ENCODE data around the gene MARK3. TPM values are rescaled to one million over a fixed set of nuclear protein-coding genes. Genes with fewer than 3 reads are reported as not detected.

The MARK3 gene
- total RNA-seq, 1 donor from 2014 or later, result 77.9 TPM

DNA sequence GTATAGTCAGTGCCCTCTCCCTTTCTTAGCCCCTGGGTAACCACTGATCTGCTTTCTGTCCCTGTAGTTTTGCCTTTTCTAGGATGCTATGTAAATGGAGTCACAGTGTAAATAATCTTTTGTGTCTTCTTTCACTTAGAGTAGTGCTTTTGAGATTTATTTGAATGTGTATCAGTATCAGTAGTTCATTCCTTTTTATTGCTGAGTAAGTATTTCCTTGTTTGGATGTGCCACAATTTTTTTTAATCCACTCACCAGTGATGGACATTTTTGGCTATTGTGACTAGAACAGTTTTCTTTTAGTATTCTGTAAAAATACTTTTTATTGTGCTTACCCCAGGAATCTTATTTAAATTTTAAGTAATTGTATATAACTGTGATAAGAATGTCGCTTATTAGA is 3.4 kb downstream of the MARK3 start:
- Histone ChIP-seq H3K27me3 (ENCODE audit: control insufficient read depth, insufficient read depth, low read length) (no peaks in the 10 kb centered on the region), H3K36me3 (ENCODE audit: control insufficient read depth, insufficient read depth, low read length) (no peaks in the 10 kb centered on the region)
- DNase-seq (ENCODE audit: low read depth), result no peak

DNA sequence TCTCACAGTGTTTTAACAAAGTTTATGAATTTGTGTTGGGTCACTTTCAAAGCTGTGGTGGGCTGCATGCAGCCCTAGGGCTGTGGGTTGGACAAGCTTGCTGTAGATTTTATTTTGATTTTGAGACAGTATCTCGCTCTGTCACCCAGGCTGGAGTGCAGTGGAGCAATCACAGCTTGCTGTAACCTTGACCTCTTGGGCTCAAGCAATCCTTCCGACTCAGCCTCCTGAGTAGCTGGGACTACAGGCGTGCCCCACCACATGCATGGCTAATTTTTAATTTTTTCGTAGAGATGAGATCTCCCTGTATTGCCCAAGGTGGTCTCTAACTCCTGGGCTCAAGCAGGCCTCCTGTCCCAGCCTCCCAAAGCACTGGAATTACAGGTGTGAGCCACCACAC is 5.4 kb downstream of the MARK3 start:
- TF ChIP-seq, protein P1, sequence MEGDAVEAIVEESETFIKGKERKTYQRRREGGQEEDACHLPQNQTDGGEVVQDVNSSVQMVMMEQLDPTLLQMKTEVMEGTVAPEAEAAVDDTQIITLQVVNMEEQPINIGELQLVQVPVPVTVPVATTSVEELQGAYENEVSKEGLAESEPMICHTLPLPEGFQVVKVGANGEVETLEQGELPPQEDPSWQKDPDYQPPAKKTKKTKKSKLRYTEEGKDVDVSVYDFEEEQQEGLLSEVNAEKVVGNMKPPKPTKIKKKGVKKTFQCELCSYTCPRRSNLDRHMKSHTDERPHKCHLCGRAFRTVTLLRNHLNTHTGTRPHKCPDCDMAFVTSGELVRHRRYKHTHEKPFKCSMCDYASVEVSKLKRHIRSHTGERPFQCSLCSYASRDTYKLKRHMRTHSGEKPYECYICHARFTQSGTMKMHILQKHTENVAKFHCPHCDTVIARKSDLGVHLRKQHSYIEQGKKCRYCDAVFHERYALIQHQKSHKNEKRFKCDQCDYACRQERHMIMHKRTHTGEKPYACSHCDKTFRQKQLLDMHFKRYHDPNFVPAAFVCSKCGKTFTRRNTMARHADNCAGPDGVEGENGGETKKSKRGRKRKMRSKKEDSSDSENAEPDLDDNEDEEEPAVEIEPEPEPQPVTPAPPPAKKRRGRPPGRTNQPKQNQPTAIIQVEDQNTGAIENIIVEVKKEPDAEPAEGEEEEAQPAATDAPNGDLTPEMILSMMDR (IDR thresholded peaks at IDR 0.05; ENCODE audit: insufficient read depth, low read length, severe bottlenecking), result no peak
- no peaks in the 10 kb centered on the region for H3K27me3 ChIP-seq (ENCODE audit: control insufficient read depth, insufficient read depth, low read length)
- no peak for DNase-seq (ENCODE audit: low read depth)
- H3K36me3 ChIP-seq (ENCODE audit: control insufficient read depth, insufficient read depth, low read length), result no peaks in the 10 kb centered on the region
- no peak overlapping the region for H3K4me3 ChIP-seq (ENCODE audit: low read depth, low read length)
- FAIRE-seq, result no peak

More for the DNA sequence above, 3.4 kb downstream of the MARK3 start:
- H3K4me3 ChIP-seq (ENCODE audit: low read depth, low read length), result no peak overlapping the region
- FAIRE-seq, result no peak
- TF ChIP-seq, protein P1 (IDR thresholded peaks at IDR 0.05; ENCODE audit: insufficient read depth, low read length, severe bottlenecking), result no peak

DNA sequence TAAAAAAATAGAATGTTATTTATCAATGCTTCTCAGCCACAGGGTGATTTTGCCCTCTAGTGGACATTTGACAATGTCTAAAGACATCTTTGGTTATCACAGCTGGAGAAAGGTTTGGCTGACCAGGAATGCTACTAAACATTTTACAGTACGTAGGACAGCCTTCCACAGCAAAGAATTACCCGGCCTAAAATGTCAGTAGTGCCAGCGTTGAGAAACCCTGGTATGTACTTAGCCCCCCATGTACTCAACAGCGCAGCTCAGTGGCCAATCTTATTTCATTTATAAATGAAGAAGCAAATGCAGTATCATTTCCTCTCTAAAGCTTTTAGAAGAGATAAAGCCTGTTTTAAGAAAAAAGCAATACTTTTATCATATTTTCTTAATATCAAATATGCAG is 5.8 kb downstream of the MARK3 start:
- FAIRE-seq (no peak), DNase-seq (ENCODE audit: low read depth) (peak; percentile 57)
- no peaks in the 10 kb centered on the region for H3K27me3 ChIP-seq (ENCODE audit: control insufficient read depth, insufficient read depth, low read length)
- H3K4me3 ChIP-seq (ENCODE audit: low read depth, low read length), result no peak overlapping the region
- TF ChIP-seq, protein P1 (IDR thresholded peaks at IDR 0.05; ENCODE audit: insufficient read depth, low read length, severe bottlenecking), result peak; percentile 61
- no peaks in the 10 kb centered on the region for H3K36me3 ChIP-seq (ENCODE audit: control insufficient read depth, insufficient read depth, low read length)

DNA sequence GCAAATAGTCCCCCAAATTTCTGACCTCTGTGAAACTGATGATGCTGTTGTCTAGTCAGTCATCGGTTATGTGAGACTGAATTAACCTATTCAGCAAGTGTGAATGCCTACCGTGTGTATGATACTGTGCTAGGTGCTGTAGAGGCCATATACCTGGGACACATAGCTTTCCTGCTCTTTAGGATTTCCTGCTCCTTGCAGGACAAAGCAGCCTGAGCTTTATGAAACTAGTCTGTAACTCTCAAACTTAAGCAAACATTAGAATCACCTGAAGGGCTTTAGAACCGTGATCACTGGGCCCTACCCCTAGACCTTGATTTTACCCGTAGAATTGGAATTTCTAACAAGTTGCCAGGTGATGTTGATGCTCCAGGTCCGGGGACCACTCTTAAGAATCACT is 6.9 kb downstream of the MARK3 start:
- TF ChIP-seq, protein P1 (IDR thresholded peaks at IDR 0.05; ENCODE audit: insufficient read depth, low read length, severe bottlenecking), result no peak
- H3K27me3 ChIP-seq (ENCODE audit: control insufficient read depth, insufficient read depth, low read length), result no peaks in the 10 kb centered on the region
- no peak for FAIRE-seq
- H3K4me3 ChIP-seq (ENCODE audit: low read depth, low read length), result no peak overlapping the region
- DNase-seq (ENCODE audit: low read depth), result no peak
- H3K36me3 ChIP-seq (ENCODE audit: control insufficient read depth, insufficient read depth, low read length), result no peaks in the 10 kb centered on the region

DNA sequence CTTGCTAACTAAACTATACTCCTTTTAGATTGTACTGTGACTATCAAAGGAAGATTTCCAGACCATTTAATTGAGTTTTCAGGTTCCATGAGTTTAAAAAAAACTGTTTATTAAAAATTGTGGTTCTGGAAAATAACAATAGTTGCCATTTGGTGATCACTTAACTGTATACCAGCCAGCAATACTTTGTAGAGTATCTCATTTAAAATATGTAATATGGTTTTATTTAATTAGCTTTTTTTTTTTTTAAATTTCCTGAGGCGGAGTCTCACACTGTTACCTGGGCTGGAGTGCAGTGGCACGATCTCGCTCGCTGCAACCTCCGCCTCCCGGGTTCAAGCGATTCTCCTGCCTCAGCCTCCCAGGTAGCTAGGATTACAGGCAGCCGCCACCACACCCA is 7.4 kb downstream of the MARK3 start:
- DNase-seq (ENCODE audit: low read depth), result no peak
- FAIRE-seq, result no peak
- Histone ChIP-seq H3K36me3 (ENCODE audit: control insufficient read depth, insufficient read depth, low read length) (no peaks in the 10 kb centered on the region), H3K4me3 (ENCODE audit: low read depth, low read length) (no peak overlapping the region), H3K27me3 (ENCODE audit: control insufficient read depth, insufficient read depth, low read length) (no peaks in the 10 kb centered on the region)
- TF ChIP-seq, protein P1 (IDR thresholded peaks at IDR 0.05; ENCODE audit: insufficient read depth, low read length, severe bottlenecking), result no peak

DNA sequence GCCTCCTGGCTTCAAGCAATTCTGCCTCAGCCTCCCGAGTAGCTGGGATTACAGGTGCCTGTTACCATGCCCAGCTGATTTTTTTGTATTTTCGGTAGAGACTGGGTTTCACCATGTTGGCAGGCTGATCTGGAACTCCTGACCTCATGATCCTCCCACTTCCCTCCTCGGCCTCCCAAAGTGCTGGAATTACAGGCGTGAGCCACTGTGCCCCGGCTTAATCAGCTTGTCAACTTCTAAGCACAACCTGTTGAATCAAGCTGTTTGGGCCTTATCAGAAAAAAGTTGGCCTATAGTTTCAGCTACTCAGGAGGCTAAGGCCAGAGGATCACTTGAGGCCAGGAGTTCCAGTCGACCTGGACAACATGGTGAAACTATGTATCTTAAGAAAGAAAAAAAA is 7.9 kb downstream of the MARK3 start:
- FAIRE-seq (no peak), DNase-seq (ENCODE audit: low read depth) (no peak)
- H3K36me3 ChIP-seq (ENCODE audit: control insufficient read depth, insufficient read depth, low read length), result no peaks in the 10 kb centered on the region
- no peak overlapping the region for H3K4me3 ChIP-seq (ENCODE audit: low read depth, low read length)
- TF ChIP-seq, protein P1 (IDR thresholded peaks at IDR 0.05; ENCODE audit: insufficient read depth, low read length, severe bottlenecking), result no peak
- H3K27me3 ChIP-seq (ENCODE audit: control insufficient read depth, insufficient read depth, low read length), result no peaks in the 10 kb centered on the region

Data from bronchial epithelial cell (primary cell).